Esophagus squamous epithelium (tissue), 4 donors: ENCODE results near the gene SULT6B1.

Experiments
- POLR2A ChIP-seq, 4 donors: fragments of 450-650 bp; IDR thresholded peaks; one replicate each; pipeline ENCODE4 v1.6.1; 2017; ENCODE audit warnings: antibody characterized with exemption in 4 of 4, mild to moderate bottlenecking in 4 of 4, moderate library complexity in 3 of 4
- TF ChIP-seq, protein P1 (sequence below), 6 experiments: fragments of 450-650 bp in 4 of 6; fragments of 200-600 bp in 2 of 6; sonication (generic) in 2 of 6; IDR thresholded peaks; one replicate each; pipeline ENCODE4 v1.5.1; 2016 to 2019; ENCODE audit warnings: antibody characterized with exemption in 6 of 6, mild to moderate bottlenecking in 4 of 6, moderate library complexity in 4 of 6

DNA sequence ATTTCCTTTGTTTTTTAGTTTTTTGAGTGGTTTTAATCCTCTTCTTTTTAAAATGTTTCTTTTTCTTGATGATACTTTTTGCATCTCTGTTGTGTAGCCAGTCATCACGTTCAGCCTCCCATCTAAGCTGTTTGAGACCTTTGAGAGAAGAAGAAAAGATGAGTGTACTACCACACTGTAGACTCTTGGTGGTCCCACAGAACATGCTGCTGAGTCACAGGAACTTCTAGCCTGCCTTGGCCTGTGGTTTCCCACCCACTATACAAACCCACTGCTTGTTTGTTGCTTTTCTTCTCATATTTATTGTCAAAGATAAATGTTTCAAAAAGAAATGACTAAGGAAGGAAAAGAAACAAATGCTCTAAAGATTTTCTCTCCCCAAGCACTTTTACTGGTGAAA, 13.3 kb upstream of the SULT6B1 start:
- TF ChIP-seq, protein P1, sequence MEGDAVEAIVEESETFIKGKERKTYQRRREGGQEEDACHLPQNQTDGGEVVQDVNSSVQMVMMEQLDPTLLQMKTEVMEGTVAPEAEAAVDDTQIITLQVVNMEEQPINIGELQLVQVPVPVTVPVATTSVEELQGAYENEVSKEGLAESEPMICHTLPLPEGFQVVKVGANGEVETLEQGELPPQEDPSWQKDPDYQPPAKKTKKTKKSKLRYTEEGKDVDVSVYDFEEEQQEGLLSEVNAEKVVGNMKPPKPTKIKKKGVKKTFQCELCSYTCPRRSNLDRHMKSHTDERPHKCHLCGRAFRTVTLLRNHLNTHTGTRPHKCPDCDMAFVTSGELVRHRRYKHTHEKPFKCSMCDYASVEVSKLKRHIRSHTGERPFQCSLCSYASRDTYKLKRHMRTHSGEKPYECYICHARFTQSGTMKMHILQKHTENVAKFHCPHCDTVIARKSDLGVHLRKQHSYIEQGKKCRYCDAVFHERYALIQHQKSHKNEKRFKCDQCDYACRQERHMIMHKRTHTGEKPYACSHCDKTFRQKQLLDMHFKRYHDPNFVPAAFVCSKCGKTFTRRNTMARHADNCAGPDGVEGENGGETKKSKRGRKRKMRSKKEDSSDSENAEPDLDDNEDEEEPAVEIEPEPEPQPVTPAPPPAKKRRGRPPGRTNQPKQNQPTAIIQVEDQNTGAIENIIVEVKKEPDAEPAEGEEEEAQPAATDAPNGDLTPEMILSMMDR (IDR thresholded peaks at IDR 0.05), result no peak
- no peak for TF ChIP-seq POLR2A (IDR thresholded peaks at IDR 0.05)
